Cardiac septum (tissue), 1 donor: ENCODE results near the gene PDZD7. TPM values are rescaled to one million over a fixed set of nuclear protein-coding genes. Genes with fewer than 3 reads are reported as not detected.

Source experiments
- DNase-seq: peaks from one replicate; pipeline ENCODE4 v3.0.0-alpha.2; 2020; ENCODE audit warnings: low spot score
- intact Hi-C: fragments of 100-400 bp; cut with DNase I; formaldehyde crosslinking; loops from one replicate; pipeline ENCODE4 v1.14.0; 2022
- total RNA-seq: library from RNA; stranded (reverse); fragmentation: NEBNext Ultra II Directional; extraction: Animal tissue kit (Norgen Biotek cat#: 25700); gene quantifications from one replicate; pipeline ENCODE4 v1.2.1, GENCODE V29; 2021
- donor health status: DM: no; HTN: no; CAD: no.

Gene PDZD7
- total RNA-seq, 1 donor from 2014 or later: 0.40 TPM

GRCh38 chr10:101008823-101009423 lies 22.0 kb downstream of the PDZD7 start:
- intact Hi-C loops: no loop called here
- DNase-seq: no peak

- intact Hi-C loops: no loop called here
- DNase-seq: no peak
Measured at GRCh38 chr10:101007915-101008822, 22.8 kb downstream of the PDZD7 start.

- intact Hi-C loops: no loop called here
- no peak for DNase-seq
Measured at GRCh38 chr10:101007099-101007711, 23.7 kb downstream of the PDZD7 start.

- DNase-seq: no peak
- intact Hi-C loops: no loop called here
Measured at GRCh38 chr10:101006593-101007098, 24.3 kb downstream of the PDZD7 start.

GRCh38 chr10:101005869-101006567 lies 24.9 kb downstream of the PDZD7 start:
- intact Hi-C loops: no loop called here
- DNase-seq: no peak

GRCh38 chr10:101005361-101005760 lies 25.6 kb downstream of the PDZD7 start:
- DNase-seq: no peak
- intact Hi-C loops: no loop called here

- DNase-seq: no peak
- intact Hi-C loops: no loop called here
Measured at GRCh38 chr10:101003639-101004206, 27.2 kb downstream of the PDZD7 start.

GRCh38 chr10:101002456-101002855 lies 28.5 kb downstream of the PDZD7 start:
- intact Hi-C loops: no loop called here
- no peak for DNase-seq

- DNase-seq: no peak
- intact Hi-C loops: no loop called here
Measured at GRCh38 chr10:101001659-101002035, 29.3 kb downstream of the PDZD7 start.

GRCh38 chr10:101000915-101001658 lies 29.8 kb downstream of the PDZD7 start:
- peak; percentile 93 for DNase-seq

GRCh38 chr10:101000127-101000914 lies 30.6 kb downstream of the PDZD7 start:
- intact Hi-C loops: no loop called here
- DNase-seq: no peak

More at GRCh38 chr10:101000915-101001658, 29.8 kb downstream of the PDZD7 start:
- intact Hi-C loops: no loop called here

GRCh38 chr10:100999742-101000126 lies 31.2 kb downstream of the PDZD7 start, which contains the start of gene LZTS2:
LZTS2 (plus strand) TSS chr10:100999808; CDS start chr10:101002539, 2,731 bp downstream.
- intact Hi-C loops: loop anchor here (2.0 to 5.0 kb wide), 2 partner anchors 31 to 63 kb away; partner anchors contain the start of genes KAZALD1, PDZD7 and SFXN3
- no peak for DNase-seq

GRCh38 chr10:100998991-100999741 lies 31.8 kb downstream of the PDZD7 start:
- DNase-seq: peak; percentile 94
- intact Hi-C loops: loop anchor here (2.0 to 5.0 kb wide), 2 partner anchors 32 to 63 kb away; partner anchors contain the start of genes KAZALD1, PDZD7 and SFXN3

- intact Hi-C loops: loop anchor here (2.0 to 5.0 kb wide), 2 partner anchors 32 to 64 kb away; partner anchors contain the start of genes KAZALD1, PDZD7 and SFXN3
- DNase-seq: peak; percentile 91
Measured at GRCh38 chr10:100998183-100998990, 32.5 kb downstream of the PDZD7 start.

- intact Hi-C loops: loop anchor here (2.0 to 5.0 kb wide), 2 partner anchors 33 to 65 kb away; partner anchors contain the start of genes KAZALD1, PDZD7 and SFXN3
- peak; percentile 92 for DNase-seq
Measured at GRCh38 chr10:100997360-100998182, 33.4 kb downstream of the PDZD7 start.
